ENCODE results near the gene STPG2.

GRCh38 chr4:97866821-97867556, 276.3 kb downstream of the STPG2 start:
- TF ChIP-seq, protein P1, sequence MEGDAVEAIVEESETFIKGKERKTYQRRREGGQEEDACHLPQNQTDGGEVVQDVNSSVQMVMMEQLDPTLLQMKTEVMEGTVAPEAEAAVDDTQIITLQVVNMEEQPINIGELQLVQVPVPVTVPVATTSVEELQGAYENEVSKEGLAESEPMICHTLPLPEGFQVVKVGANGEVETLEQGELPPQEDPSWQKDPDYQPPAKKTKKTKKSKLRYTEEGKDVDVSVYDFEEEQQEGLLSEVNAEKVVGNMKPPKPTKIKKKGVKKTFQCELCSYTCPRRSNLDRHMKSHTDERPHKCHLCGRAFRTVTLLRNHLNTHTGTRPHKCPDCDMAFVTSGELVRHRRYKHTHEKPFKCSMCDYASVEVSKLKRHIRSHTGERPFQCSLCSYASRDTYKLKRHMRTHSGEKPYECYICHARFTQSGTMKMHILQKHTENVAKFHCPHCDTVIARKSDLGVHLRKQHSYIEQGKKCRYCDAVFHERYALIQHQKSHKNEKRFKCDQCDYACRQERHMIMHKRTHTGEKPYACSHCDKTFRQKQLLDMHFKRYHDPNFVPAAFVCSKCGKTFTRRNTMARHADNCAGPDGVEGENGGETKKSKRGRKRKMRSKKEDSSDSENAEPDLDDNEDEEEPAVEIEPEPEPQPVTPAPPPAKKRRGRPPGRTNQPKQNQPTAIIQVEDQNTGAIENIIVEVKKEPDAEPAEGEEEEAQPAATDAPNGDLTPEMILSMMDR (IDR thresholded peaks at IDR 0.05; ENCODE audit: extremely low read depth in 1 of 2, insufficient read depth in 1 of 2, low read depth in 1 of 2, low read length in 2 of 2), result no peak
- TF ChIP-seq POLR2AphosphoS5 (IDR thresholded peaks at IDR 0.05; ENCODE audit: insufficient read depth, low read depth, low read length) (no peak), MAX (IDR thresholded peaks at IDR 0.05; ENCODE audit: insufficient read depth, insufficient read length) (no peak), EZH2 (IDR thresholded peaks at IDR 0.05; ENCODE audit: borderline replicate concordance, low read depth, low read length, severe bottlenecking) (no peak)

Data from endothelial cell of umbilical vein (primary cell).